Astrocyte of the hippocampus (primary cell): Measurements from ENCODE around the gene XIAP.
"Not testable (repeated sequence)": the region's sequence is repeated elsewhere in the genome, so short reads cannot be mapped to it uniquely, and the experiment has no call there.

Experiments
- DNase-seq: peaks from one replicate; pipeline ENCODE4 v3.0.0; 2011; ENCODE audit warnings: low read depth, low spot score

Gene XIAP

GRCh38 chrX:123876177-123876576, 16.3 kb downstream of the XIAP start:
- no peak for DNase-seq

GRCh38 chrX:123876844-123877243, 17.0 kb downstream of the XIAP start:
- no peak for DNase-seq

GRCh38 chrX:123878252-123878721, 18.4 kb downstream of the XIAP start:
- DNase-seq, result no peak

- no peak for DNase-seq
Observed at GRCh38 chrX:123881330-123881729, 21.5 kb downstream of the XIAP start.

- no peak for DNase-seq
Observed at GRCh38 chrX:123882391-123882790, 22.5 kb downstream of the XIAP start.

GRCh38 chrX:123884809-123885408, 25.1 kb downstream of the XIAP start:
- DNase-seq, result peak; percentile 62

- no peak for DNase-seq
Observed at GRCh38 chrX:123899701-123900100, 39.8 kb downstream of the XIAP start.

GRCh38 chrX:123903261-123903660, 43.4 kb downstream of the XIAP start:
- DNase-seq, result not testable (repeated sequence)

GRCh38 chrX:123905332-123905731, 45.5 kb downstream of the XIAP start:
- DNase-seq, result no peak

GRCh38 chrX:123906557-123907316, 46.9 kb downstream of the XIAP start:
- no peak for DNase-seq

GRCh38 chrX:123909523-123909922, 49.7 kb downstream of the XIAP start:
- DNase-seq, result no peak

GRCh38 chrX:123917069-123917468, 57.2 kb downstream of the XIAP start:
- no peak for DNase-seq

- no peak for DNase-seq
Observed at GRCh38 chrX:123918106-123918721, 58.4 kb downstream of the XIAP start.

GRCh38 chrX:123920105-123920785, 60.4 kb downstream of the XIAP start:
- peak; percentile 59 for DNase-seq

GRCh38 chrX:123923211-123923610, 63.4 kb downstream of the XIAP start:
- DNase-seq, result no peak

GRCh38 chrX:123924186-123924585, 64.3 kb downstream of the XIAP start:
- no peak for DNase-seq

GRCh38 chrX:123927845-123928244, 68.0 kb downstream of the XIAP start:
- DNase-seq, result no peak

- DNase-seq, result not testable (repeated sequence)
Observed at GRCh38 chrX:123932055-123932454, 72.2 kb downstream of the XIAP start.

- no peak for DNase-seq
Observed at GRCh38 chrX:123943074-123943473, 83.2 kb downstream of the XIAP start.

- DNase-seq, result no peak
Observed at GRCh38 chrX:123943488-123943887, 83.6 kb downstream of the XIAP start.

- no peak for DNase-seq
Observed at GRCh38 chrX:123949846-123950245, 90.0 kb downstream of the XIAP start.
